Brain pericyte (primary cell): ENCODE measurements around the gene SEH1L.
A peak's percentile ranks its signal among the peaks of the same experiment; 100 is the strongest.
"Not testable (repeated sequence)": the region's sequence is repeated elsewhere in the genome, so short reads cannot be mapped to it uniquely, and the experiment has no call there.

ENCODE experiments used
- DNase-seq: peaks from one replicate; pipeline ENCODE4 v3.0.0-alpha.2; 2012; ENCODE audit warnings: low read depth, low spot score

SEH1L gene

DNA sequence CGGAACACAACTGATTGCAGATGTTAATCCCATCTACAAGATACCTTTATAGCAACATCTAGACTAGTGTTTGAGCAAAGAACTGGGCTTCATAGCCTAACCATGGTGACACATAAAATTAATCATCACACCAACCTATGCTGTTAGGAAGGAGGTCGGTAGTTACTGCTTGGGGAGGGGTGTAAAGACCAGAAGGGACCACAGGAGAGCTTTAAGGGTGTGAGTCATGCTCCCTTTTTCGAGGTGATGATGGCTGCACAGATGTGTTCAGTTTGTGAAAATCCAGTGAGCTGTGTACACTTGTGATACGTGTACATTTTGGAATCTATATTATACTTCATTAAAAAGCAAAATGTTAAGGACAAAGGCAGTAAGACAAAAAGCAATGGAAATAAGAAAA lies 4.6 kb upstream of the SEH1L start:
- DNase-seq: no peak

DNA sequence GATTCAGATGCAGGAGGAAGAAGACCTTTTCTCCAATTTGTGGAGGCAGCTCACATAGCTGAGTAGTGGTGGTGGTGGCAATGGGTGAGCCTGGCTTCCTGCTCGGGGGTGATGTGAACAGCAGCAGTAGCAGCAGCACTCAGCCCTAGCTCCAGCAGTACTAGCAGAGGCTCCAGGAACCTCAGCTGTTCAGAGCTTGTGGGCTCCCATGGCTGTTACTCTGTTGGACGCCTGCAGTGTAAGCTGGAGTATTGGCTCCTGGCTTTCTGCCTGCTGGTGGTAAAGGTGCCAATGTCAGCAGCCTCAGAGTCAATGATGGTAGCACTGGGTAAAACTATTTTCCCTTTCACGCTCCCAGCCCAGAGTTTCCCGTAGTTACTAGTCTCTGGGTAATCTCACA lies 3.1 kb upstream of the SEH1L start:
- DNase-seq: peak; percentile 55

DNA sequence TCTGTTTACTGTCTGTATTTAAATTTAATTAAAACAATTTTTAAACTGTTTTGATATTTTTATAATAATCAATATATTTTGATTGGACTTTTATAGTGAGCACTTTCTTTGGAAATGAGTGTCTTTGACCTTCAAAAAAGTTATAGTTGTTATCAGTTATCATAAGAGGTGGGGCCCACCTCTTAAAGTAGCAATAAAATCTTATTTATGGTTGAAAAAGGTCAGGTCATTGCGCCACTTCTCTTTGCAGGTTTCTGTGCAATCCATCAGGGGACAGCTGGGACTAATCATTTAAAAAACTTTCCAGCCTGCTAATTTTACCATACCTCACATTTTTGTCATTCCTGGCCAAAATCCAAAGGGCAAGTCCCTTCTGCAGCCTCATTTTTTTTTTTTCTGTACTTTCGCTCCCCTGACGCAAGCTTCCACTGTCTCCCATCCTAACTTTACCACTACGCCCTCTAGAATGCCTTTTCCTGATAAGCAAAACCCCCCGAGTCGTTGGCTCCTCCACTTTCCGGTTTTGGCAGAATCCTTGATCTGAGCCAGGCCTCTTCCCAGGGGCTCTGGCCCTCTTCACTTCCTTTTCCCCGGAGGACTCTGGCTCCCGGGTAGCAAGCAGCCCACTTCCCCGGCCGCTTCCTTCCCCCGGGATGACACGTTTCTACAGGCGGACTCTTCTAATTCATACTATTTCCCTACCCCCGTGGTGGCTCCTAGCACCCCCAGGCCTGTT lies 1.1 kb upstream of the SEH1L start:
- no peak for DNase-seq

DNA sequence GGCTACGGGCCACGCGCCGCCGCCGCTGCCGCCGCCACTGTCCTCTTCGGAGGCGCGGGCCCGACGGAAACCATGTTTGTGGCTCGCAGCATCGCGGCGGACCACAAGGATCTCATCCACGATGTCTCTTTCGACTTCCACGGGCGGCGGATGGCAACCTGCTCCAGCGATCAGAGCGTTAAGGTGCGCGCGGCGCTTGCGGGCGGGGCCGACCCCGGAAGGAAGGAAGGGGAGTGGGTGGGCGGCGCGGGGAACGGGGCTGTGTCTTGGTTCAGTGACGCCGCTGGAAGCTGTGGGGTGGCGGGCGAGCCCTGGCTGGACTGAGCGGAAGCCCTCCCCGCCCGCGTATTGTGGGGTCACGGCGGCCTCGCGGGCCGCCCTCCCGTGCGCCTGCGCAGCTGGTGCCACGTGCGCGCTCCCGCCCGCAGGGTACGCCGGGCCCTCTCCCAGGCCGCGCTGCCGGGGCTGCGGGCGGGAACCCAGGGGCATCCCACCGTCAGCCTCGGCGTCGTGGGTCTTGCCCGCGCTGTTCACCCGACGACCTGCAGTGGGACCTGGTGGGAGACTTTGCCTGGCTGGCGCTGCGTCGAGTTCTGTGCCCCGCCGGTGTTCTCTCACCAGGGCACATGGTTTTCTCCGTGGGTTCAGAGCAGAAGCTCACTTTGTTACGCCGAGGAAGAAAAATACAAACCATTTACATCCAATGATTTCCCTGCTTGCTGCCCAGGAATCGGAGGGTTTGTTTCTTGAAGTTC lies 416 bp downstream of the SEH1L start:
- peak; percentile 83 for DNase-seq

DNA sequence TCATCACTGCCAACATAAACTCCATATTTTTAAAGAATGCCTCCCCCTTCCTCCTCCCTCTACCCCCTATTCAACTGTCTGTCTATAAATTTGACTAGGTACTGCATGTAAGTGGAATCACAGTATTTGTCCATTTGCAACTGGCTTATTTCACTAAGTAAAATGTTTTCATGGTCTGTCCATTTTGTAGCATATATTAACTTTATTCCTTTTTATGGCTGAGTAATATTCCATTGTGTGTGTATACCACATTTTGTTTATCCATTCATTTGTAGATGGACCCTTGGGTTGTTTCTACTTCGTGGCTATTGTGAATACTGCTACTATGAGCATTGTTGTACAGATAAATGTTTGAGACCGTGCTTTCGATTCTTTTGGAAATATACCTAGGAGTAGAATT lies 10.7 kb downstream of the SEH1L start:
- no peak for DNase-seq

DNA sequence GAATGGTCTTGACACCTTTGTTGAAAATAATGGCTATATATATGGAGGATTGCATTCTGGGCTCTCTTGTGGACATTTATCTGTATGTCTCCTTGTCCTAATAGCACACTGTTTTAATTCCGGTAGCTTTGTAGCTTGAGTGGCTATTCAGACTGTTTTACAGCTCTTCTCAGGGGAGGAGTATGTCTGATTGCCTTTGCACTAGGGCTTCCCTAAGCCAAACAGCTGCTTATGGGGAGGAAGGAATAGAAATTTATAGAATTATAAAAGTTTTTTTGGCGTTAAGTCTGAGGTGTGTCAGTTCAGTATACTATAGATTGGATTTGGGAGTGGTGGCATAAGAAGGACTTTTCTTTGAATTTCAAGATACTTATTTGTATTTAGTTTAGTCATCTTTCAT lies 12.6 kb downstream of the SEH1L start:
- DNase-seq: no peak

DNA sequence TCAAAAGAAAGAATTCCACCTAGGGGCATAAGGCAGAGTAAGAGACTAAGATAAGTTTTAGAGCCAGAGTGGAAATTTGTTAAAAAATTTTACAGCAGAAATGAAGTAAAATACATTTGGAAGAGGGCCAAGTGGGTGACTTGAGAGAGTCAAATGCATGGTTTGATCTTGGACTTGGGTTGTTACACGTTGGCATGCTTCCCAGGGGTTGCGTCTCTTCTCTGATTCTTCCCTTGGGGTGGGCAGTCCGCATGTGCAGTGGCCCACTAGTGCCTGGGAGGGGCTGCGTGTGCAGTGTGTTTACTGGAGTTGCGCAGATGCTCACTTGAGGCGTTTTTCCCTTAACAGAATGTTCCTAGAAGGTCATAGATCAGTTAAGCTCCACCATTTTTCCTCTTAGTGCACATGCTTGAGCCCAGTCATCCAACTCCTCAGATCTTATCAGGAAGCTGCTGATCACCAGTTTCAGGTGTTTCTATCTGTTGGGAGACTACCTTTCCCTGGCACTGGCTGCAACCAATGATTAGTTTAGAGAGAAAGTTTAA lies 13.1 kb downstream of the SEH1L start:
- no peak for DNase-seq

DNA sequence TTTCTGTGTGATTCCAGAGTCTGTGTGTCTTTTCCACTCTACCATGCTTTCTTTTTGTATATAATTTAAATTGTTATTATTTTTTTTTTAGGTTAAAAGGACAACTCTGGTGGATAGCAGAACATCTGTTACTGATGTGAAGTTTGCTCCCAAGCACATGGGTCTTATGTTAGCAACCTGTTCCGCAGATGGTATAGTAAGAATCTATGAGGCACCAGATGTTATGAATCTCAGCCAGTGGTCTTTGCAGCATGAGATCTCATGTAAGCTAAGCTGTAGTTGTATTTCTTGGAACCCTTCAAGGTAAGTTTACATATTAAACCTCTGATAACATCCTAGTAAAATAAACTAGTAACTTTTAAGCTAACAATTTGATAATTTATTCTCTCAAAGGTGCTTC lies 15.3 kb downstream of the SEH1L start:
- no peak for DNase-seq

DNA sequence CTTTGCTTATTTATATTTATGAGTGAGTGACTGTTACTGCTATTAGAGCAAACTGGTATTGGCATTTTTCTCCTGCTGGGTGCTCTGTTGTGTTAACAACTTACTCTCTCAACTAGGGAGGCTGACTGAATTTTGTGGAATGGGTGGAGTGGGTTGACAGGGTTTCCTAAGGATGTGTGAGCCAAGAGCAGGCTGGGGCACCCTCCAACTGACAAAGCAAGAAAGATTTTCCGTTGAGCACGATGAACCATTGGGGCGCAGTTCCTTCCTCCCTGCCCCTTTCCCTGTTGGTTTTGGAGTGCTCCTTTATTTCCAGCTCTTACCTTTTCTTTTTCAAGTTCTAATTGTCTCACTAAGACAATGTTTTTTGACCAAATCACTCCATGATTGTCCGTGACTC lies 20.3 kb downstream of the SEH1L start:
- DNase-seq: no peak

DNA sequence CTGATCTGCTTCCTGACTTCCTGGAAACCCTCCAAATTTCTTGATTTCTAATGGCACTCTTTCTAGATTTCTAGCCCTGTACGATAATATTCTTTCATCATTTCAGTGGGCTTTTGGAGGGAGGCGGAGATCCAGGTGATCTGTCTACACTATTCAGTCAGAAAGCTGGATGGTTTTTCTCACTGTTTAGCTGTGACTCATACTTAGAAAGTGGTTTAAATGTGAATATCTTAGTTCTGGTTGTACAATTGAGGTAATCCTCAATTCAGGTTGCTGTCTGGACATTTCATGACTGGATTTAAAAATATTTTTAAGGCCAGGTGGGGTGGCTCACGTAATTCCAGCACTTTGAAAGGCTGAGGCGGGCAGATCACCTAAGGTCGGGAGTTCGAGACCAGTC lies 20.8 kb downstream of the SEH1L start:
- DNase-seq: no peak

DNA sequence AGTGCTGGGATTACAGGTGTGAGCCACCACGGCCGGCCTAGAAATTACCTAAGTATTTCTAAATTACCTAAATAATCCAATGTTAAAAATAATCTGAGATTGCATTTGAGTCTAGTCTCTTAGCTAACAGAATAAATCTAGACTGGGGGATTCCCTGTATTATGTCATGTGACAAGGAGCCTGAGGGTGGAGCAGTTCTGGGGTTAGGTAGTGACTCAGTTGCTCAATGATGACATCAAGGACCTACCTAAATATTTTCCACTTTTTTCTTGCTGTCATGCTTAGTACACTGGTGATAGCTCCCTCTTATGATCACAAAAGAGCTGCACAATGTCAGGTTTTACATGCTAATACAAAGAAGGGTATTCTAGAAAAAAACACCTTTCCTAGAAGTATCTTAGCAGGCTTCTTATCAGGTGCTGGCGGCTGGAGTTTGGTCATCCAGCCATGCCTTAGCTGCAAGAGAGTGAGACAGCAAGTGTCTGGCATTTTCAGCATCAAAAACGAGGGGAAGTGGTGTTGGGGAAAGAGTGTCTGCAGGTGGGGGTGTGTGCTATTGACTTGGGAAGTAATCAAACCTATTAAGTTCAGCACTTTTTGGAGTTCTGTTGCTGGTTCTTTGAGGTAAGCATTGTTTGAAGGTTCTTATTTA lies 25.9 kb downstream of the SEH1L start:
- no peak for DNase-seq

DNA sequence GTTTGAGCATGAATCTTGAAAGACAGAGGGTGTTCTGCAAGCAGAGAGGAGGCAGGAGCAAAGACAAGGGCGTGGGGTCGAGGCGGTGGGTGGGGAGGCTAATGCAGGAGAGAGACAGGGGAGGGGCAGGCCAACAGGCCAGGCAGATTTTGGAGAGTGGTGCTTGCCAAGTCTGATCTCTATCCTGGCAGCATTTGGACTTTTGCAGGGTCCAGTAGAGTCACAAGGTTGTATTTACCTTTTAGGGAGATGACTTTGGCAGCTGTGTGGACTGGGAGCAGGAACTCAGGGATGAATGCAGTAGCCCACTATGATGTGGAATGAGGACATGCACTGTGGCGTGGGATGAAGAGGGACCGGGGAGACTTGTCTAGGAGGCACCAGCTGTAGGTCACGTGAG lies 27.7 kb downstream of the SEH1L start:
- no peak for DNase-seq

DNA sequence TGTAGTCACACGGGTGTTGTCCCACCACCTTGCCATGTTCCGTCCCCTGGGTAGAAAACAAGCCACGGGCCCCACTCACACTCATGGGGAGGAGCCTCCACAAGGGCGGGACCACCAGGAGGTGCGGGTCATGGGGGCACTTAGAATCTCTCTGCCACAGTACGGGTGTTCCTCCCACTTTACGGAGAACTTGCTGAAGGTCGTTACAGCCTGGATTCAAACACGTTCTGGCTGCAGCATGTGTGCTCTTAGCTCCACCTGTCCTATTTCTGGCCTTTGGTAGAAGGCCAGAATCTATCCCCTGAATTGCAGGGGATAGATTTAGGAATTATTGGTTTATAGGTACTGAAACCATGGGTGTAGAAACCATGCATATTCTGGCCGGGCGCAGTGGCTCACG lies 28.5 kb downstream of the SEH1L start:
- no peak for DNase-seq

DNA sequence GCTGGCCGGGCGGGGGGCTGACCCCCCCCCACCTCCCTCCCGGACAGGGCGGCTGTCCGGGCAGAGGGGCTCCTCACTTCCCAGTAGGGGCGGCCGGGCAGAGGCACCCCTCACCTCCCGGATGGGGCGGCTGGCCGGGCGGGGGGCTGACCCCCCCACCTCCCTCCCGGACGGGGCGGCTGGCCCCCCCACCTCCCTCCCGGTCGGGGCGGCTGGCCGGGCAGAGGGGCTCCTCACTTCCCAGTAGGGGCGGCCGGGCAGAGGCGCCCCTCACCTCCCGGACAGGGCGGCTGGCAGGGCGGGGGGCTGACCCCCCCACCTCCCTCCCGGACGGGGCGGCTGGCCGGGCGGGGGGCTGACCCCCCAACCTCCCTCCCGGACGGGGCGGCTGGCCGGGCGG lies 32.3 kb downstream of the SEH1L start:
- DNase-seq: not testable (repeated sequence)

DNA sequence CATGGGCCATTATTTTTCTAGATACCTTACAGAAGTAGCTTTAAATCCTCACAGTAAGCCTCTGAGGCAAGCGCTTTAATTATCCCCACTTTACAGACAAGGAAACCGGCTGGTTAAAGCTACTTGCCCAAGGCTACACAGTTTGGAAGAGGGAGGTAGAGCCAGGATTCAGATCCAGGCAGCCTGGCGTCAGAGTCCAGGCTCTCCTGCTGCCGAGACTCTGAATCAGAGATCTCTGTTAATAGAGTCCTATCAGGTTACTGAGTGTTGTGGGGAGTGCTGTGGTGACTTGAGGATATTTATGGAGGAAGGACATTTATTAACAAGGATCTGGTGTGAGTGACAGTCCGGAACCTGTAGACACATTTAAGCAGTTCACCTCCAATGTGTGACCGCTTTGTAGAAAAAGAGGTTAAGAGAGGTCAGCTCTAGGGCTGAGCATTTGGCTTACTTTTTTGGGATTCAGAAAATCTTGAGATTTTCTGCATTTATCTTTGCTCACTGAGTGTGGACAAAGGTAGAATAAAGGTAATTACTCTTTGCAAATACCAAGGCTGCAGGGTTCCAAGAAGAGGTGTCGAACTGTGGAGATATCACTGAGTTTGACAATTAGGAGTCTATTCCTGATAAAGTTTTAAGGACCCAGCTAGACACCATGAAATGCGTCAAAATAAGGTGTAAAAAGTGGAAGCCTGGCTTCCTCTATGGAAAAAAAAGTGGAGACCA lies 41.7 kb downstream of the SEH1L start:
- DNase-seq: no peak

DNA sequence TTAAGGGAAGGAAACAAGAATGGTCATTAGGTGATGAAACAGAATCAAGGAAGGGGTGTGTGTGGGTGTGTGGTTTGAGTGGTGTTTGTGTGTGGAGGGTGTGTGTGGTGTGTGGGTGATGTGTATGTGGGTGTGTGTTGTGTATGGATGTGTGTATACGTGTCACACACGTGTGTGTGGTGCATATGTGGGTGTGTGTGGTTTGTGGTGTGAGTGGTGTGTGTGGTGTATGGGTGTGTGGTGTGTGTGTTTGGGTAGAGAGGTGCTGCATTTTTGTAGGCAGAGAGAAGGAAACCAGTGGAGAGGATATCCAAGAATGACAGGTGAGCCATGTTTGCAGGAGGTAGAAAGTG lies 42.3 kb downstream of the SEH1L start:
- no peak for DNase-seq

DNA sequence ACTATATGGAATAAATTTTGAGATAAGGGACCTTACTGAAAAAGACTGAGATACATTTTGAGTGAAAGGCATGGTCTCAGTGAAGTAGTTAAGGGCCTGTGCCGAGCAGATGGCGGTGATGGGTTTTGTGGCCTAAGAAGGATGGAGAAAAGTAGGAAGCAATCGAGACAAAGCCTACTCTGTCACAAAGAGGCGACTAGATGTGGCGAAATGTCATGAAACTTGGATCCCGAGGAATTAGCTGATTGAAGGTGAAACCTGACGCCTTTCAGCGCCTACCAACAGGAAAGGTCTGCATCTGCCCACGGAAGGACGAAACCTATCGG lies 42.8 kb downstream of the SEH1L start:
- no peak for DNase-seq

DNA sequence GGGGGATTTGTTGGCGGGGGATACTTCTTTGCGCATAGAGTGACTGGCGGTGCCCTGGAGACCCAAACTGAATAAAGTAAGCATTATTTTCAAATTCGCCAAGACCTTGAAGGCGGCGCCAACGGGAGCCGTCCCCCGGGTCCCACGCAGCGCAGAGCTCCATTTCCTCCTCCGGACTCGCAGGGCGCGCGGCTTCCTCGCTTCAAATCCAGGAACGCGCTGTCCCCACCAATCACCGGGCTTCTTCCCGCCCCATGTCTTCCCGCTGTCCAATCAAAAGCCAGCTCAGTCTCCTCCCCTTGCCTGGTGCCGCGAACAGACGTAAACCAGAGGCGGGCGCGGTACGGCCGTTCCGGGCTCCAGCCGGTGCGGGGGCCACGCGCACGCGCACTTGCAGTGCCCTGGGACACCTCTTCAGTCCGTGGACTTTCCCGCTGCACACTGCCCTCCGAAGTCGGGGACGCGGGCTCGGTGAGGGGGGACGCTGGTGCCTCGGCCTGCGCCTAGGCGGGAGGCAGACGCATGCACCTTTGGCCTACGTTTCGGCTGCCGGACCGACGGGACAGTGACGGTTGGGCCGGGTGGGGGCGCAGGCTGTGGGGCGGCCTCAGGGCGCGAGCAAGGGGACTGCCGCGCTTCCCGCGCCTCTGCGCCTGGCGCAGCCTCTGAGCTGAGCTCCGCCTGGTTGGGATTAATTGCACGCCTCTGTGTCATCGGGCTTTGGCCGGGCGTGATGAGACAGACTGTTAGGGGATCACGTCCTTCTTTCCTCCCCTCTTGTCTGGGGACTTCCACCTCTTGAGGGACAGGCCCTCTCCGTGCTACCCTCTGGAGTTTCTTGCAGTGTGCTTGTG lies 43.4 kb downstream of the SEH1L start, which contains the start of gene CEP192:
CEP192 (plus strand) TSS at position 396 of the 854 bp plus-strand sequence. CDS start 8,063 bp downstream, outside the sequence.
- peak; percentile 96 for DNase-seq

DNA sequence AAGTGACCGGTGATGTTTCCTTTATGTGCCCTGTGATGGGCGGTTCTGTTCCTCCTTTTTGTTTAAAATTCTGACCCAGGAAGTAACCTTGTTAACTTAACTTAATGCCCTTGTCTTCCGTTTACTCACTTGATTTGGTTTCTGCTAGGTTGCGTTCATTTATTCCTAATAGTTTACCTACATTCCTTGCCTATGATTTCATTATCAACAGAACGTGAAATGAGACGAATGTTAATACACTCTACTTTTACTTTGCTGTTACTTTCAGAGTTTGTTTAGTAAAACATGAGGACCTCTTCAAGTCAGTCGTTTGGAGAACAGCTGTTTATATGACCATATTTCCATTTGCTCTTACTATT lies 44.0 kb downstream of the SEH1L start:
- DNase-seq: no peak

DNA sequence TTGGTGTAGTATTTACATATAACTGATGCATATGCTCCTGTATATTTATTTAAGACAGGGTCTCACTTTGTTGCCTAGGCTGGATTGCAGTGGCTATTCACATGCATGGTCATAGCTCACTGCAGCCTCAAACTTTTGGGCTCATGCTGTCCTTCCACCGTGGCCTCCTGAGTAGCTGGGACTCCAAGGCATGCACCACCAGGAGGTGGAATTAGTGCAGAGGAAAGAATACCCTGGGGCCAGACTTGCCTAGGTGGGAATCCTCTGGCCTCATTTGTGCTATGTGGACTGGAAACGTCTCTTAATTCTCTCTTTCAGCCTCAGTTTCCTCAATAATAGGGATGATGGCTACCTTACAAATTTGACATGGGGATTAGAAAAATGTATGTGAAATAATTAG lies 45.6 kb downstream of the SEH1L start:
- no peak for DNase-seq

DNA sequence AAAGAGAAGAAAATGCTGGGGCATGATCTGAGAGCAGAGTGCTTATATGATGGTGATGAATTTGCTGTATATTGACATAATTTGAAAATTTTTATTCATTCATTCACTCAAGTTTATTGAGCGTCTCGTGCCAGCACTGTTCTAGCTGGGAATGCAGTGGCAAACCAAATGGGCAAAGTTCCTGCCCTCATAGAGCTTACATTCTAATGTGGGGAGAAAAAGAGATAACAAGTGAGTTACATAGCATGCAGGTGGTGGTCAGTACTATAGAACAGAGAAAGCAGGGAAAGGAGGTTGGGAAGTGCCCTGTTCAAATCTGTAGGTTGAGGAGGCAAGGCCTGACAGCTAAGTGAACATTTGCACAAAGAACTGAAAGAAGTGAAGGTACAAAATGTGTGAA lies 47.6 kb downstream of the SEH1L start:
- no peak for DNase-seq
